ENCODE data around the gene TMEM255B.

GRCh38 chr13:113769881-113770280 lies 10.9 kb downstream of the TMEM255B start:
- no peak for TF ChIP-seq GATA2 (IDR thresholded peaks at IDR 0.05; ENCODE audit: low read depth, low read length)
- TF ChIP-seq GATA3 (IDR thresholded peaks at IDR 0.05; ENCODE audit: low read depth, low read length): no peak
